Bronchial epithelial cell (primary cell): ENCODE results near the gene SERTAD1. TPM values are rescaled to one million over a fixed set of nuclear protein-coding genes. Genes with fewer than 3 reads are reported as not detected.

ENCODE experiments used
- DNase-seq: peaks from one replicate; pipeline ENCODE4 v3.0.0-alpha.2; 2010; ENCODE audit warnings: low read depth
- FAIRE-seq: peaks from 2 replicates; lab custom pipeline; 2011; peaks lifted over from hg19 to GRCh38; lab: Jason Lieb, UNC
- H3K27me3 ChIP-seq: 2 replicates; pipeline ENCODE4 v1.5.1; 2011; ENCODE audit warnings: low read length; ENCODE audit not compliant: control insufficient read depth, insufficient read depth
- H3K36me3 ChIP-seq: 2 replicates; pipeline ENCODE4 v1.5.1; 2011; ENCODE audit warnings: low read length; ENCODE audit not compliant: control insufficient read depth, insufficient read depth
- H3K4me3 ChIP-seq: 2 replicates; pipeline ENCODE4 v1.5.1; 2011; ENCODE audit warnings: mild to moderate bottlenecking, low read depth, low read length, control low read depth
- total RNA-seq: library from RNA; depleted of rRNA; stranded (reverse); fragments of >200 nt; gene quantifications from 2 replicates; pipeline ENCODE4 v1.2.1, GENCODE V29; 2014
- TF ChIP-seq, protein P1 (sequence below): IDR thresholded peaks from 2 replicates; pipeline ENCODE4 v1.5.1; 2011; ENCODE audit warnings: mild to moderate bottlenecking, moderate library complexity, low read length, control low read depth, inconsistent platforms; ENCODE audit not compliant: insufficient read depth, severe bottlenecking

SERTAD1 gene
- total RNA-seq, 1 donor from 2014 or later, result 41.6 TPM

DNA sequence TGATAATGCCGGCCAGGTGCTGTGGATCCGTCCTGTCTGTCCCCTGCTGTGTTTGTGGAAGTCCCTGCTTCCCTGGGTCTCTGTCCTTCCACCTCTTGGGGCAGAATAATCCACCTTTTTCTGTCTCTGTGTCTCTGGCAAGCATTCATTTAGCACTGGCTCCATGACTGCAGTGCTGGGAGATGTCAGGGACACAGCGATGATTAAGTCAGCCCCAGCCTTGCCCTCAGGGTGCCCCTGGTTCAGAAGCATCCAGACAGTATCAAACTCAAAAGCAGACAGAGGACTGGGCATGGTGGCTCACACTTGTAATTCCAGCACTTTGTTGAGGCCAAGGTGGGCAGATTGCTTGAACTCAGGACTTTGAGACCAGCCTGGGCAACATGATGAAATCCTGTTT, 37.3 kb downstream of the SERTAD1 start:
- DNase-seq (peak; percentile 23), FAIRE-seq (no peak)
- H3K36me3 ChIP-seq, result no peaks in the 10 kb centered on the region
- H3K27me3 ChIP-seq, result no peaks in the 10 kb centered on the region
- H3K4me3 ChIP-seq, result no peak overlapping the region
- TF ChIP-seq, protein P1, sequence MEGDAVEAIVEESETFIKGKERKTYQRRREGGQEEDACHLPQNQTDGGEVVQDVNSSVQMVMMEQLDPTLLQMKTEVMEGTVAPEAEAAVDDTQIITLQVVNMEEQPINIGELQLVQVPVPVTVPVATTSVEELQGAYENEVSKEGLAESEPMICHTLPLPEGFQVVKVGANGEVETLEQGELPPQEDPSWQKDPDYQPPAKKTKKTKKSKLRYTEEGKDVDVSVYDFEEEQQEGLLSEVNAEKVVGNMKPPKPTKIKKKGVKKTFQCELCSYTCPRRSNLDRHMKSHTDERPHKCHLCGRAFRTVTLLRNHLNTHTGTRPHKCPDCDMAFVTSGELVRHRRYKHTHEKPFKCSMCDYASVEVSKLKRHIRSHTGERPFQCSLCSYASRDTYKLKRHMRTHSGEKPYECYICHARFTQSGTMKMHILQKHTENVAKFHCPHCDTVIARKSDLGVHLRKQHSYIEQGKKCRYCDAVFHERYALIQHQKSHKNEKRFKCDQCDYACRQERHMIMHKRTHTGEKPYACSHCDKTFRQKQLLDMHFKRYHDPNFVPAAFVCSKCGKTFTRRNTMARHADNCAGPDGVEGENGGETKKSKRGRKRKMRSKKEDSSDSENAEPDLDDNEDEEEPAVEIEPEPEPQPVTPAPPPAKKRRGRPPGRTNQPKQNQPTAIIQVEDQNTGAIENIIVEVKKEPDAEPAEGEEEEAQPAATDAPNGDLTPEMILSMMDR, result no peak

DNA sequence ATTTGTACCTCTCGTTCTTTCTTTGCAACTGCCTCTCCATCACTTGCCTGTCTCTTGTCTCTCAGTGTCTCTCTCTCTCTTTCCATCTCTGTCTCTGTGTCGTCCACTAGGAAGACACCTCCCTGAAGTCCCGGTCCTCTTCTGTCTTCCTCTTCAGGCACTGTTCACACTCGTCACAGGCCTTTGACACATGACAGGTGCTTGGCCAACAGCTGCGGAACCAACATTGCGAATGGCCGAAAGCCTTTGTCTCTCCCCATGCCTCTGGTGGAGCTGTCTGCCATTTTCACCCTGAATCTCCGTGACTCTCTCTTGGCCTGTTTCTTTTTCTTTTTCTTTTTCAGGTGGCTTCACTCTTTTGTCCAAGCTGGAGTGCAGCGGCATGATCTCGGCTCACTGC, 38.6 kb downstream of the SERTAD1 start:
- FAIRE-seq (no peak), DNase-seq (no peak)
- Histone ChIP-seq H3K27me3 (no peaks in the 10 kb centered on the region), H3K36me3 (no peaks in the 10 kb centered on the region), H3K4me3 (no peak overlapping the region)
- TF ChIP-seq, protein P1, result no peak

DNA sequence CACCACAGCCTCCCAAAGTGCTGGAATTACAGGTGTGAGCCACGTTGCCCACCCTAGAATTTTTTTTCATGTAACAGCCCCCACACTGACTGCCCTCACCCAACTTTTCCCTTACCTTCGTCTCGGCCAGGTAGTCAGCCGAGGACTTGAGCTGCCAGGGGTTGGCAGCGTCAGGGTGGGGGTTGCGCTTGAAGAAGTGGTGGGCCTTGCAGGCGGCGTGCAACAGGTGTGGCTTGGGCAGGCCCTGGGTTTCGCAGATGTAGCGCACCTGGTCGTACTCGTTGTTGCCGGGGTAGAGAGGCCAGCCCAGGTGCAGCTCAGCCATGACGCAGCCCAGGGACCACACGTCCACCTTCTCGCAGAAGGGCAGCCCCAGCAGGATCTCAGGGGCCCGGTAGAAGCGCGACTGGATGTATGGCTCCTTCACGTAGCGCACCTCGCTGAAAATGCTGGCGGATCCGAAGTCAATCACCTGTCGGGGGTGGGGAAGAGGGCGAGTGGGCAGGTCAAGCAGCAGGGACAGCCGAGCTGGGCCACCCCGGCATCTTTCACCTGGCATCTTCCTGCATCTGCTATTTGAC, 42.0 kb downstream of the SERTAD1 start:
- no peaks in the 10 kb centered on the region for H3K36me3 ChIP-seq
- no peaks in the 10 kb centered on the region for H3K27me3 ChIP-seq
- no peak overlapping the region for H3K4me3 ChIP-seq
- no peak for FAIRE-seq
- TF ChIP-seq, protein P1, result no peak
- DNase-seq, result no peak

DNA sequence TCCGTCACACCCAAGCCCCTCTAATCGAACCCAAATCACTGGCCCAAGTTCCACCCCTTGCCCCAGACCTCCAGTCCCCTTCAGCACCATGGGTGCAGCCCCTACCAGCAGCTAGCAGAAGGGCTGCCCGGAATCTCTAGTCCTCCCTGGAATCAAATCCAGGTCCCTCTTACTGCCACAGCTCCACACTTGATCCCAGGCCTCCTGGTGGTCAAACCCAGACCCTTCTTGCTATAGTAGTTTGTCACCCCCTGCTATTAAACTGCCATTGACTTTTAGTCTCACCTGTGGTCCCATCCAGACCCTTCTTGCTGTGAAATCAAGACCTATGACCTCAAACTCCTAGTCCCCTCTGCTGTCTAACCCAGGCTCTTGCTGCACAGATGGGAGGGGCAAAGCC, 44.5 kb downstream of the SERTAD1 start:
- no peak overlapping the region for H3K4me3 ChIP-seq
- no peaks in the 10 kb centered on the region for H3K27me3 ChIP-seq
- DNase-seq (no peak), FAIRE-seq (no peak)
- H3K36me3 ChIP-seq, result peaks cover 1% of the 10 kb centered on the region
- TF ChIP-seq, protein P1, result no peak

DNA sequence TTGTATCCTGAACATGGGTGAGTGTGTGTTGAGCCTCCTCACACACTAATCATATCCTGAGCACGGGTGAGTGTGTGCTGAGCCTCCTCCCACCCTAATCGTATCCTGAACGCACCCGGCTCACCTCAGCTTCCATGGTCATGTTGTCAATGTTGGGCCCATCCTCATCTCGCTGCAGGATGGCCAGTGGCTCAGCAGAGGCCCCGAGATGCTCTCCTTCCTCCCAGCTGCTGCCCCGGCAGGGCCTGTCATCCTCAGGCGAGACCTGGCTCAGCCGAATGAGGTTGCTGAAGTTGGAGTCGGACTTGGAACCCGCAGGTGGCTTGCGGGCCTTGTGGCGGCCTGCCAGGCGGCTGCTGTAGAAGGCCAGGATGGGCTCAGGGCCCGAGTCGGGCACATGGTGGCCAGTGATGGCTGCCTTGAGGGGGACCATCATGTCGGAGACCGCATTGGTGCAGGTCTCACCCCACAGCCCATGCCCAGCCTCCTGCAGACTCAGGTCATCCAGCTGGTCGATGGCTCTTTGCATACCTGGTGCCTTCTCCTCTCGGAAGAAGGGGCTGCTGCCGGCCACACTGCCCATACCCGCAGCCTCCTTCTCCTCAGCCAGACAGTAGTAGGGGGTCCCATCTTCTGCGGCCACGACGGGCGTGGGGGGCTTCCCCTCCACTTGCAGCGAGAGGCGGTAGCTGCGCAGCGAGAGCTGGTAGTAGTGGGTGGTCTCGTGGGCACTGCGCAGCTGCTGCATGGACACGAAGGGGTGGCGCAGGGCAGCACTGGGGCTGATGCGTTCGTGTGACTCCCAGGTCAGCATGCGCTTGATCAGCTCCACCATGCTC, 45.4 kb downstream of the SERTAD1 start:
- FAIRE-seq (no peak), DNase-seq (no peak)
- TF ChIP-seq, protein P1, result no peak
- Histone ChIP-seq H3K36me3 (peaks cover 1% of the 10 kb centered on the region), H3K4me3 (no peak overlapping the region), H3K27me3 (no peaks in the 10 kb centered on the region)
